Measurements from ENCODE around the gene MAB21L4.

Gene MAB21L4

DNA sequence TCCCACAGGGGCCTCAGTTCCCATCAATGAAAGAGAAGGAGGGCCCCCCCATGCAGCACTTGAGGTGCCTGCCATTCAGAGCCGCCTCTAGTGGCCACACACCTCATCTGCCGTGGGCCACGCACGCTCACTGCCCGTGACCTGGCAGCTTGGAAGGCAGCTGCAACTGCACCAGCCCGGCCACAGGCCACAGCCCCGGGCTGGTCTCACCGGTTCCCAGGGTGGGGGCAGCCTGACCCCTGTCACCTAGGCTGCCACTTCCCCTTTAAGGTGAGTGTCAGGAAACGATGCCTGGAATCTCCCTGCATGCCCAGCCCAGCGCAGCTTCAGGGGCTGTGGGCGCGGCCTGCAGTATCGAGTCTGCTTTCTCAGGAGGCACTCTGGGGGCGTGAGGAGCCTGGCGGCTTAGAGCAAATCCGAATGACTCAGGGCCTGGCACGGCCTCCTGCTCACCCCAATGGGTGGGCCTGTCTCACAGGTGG lies 2.6 kb downstream of the MAB21L4 start:
- DNase-seq = peak in 1 of 2 donors; percentile 38

DNA sequence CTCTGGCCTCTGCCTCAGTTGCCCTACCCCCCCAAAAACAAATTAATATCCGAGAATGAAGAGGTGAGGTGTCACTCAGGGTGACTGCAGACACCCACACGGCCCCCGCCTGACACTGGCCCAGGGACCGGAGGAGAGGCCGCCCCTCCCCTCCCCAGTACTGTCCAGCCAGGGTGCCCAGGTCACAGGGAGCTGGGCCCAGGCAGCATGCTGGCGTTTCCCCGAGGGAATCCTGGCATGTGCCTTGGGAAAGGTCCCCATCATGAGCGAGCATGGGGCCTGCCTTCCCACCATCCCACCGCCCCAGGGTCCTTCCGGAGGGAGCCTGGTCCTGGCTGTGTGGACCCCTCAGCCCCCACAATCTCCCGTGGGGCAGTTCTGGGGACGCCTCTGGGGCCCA lies 3.0 kb downstream of the MAB21L4 start:
- no peak for DNase-seq

DNA sequence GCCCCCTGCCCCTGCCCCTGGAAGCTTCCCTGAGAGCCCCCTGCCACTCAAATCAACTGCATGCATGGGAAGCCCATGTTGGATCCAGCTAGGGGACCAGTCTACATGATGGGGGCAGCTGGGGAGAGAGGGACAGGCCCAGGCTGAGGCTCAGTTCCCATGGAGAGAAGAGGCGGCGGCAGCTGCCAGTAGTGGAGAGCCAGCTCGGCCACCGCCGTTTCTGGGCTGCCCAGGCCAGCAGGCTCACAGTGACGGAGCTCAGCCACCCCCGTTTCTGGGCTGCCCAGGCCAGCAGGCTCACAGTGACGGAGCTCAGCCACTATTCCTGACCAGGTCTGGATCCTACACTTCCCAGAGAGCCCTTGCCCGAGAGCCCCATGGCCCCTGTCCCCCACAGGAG lies 3.6 kb downstream of the MAB21L4 start:
- no peak for DNase-seq

DNA sequence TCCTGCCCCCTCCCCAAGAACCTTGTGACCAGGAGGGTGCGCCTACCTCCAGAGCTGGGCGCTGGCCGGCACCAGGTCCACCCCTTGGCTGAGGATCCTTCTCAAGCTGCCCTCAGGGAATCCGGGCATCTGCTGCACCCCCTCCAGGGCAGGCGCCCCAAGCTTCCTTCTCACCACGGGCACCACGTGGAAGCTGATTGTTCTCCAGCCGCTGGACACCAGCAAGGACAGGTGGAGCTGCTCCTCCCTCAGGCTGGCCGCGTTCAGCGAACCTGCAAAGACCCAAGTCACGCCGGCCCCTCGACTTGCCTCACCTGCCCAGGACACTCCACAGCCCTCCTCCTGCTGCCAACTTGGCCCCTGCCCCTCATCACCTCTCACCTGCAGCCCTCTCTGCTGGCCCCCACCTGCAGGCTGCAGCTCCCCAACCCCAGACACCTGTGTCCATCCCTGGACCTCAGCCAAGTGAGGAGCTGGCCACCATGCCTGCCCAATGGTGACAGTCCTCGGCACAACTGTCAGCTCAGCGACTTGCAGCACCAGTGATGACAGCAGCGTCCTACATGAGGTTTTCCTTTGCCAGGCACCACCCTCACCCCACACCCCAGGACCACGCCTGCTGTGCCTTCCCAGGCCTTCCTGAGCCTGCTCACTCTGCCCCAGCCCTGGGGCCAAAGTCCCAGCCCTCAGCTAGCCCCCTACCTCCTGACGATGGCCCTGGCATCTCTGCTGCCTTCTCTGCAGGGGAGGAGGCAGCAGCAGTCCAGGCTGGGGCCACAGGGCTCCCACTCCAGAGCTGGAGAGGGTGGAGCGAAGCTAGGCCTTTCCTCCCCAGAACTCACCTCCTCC lies 4.2 kb downstream of the MAB21L4 start:
- no peak for DNase-seq

DNA sequence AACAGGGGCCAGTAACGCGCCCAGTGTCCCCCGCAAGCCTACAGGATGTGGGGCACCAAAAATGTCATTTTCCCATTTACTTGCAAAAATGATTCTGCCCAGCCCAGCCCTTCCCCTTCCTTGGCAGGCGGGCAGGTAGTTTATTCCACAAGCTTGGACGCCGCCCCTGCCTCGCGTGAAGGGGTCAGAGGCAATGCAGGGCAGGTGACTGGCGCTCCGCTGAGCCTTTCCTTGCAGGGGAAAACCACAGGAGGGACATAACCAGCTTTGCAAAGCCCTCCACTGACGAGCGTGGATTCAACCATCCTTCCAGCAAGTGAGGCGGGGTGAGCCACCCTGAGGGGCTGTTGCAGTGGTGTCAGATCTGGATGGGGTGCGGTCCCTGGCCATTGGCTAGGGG lies 5.3 kb downstream of the MAB21L4 start:
- DNase-seq = no peak

DNA sequence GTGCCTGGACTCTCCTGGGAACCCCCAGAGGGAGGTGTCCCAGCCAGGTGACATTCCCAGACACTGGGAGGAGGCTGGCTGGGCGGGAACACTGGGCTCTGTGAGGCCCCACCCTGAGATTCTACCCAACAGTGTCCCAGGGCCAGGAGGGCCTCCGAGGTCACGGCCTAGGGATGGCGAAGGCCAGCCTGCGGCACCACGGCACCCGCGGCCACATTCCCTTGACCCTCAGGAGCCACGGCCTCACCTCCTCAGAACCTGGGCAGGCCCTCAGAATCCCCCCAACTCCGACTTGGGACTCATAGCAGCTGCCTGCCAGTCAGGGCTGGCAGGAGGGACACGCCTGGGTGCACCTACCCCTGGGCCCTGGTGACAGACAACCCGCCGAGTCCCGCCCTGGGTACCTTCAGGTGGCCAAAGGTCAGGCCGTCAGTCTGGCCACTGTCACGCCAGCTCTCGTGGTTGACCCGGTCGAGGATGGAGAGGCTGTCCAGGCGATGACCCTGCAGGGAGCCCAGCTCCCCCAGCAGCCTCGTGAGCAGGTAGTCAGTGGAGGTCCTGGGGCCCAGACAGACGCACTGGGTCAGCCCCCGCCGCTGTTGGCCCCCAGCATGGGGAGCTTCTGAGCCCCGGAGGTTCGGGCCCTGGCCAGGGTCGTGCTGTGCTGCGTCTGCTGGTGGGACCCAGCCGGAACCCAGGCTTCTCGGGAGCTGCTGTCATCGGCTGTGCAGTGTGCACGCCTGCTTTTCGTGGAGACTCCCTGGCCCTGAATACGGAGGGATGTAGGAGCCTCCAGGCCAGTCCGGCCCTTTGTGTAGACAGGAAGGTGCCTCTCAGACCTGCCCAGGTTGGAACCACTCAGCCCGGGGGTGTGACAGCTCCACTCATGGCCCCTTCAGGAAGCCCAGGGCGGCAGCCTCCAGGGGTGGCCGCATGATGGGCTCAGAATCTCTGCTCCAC lies 6.1 kb downstream of the MAB21L4 start:
- DNase-seq = no peak

DNA sequence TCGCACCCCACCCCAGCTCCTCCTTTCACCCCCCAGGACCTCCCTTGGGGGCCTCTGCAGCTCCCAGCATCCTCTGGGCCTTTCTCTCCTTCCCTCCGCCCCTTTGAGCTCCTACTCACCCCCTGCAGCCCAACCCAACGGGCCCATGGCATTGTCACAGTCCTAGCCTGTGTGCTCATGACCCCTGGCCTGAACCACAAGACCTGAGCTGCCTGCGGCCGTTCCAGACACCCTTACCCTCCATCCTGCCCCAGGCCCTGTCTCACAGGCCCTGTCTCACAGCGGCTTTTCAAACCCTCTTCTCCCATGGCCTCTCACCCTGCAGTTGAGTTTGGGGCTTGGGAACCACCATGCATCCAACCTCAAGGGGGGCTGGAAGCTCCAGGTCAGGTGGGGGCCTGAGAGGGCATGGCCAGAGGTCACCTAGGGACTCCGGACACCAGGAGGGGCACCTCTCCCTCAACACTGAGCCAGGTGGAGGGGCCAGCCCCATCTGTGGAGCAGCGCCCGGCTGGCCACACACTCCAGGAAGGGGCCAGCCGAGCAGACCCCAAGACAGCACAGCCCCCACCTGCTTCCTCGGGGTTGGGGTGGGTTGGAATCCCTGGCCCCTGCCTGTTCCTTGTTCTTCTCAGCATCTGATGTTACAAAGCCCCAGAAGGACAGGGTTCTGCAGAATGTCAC lies 6.9 kb downstream of the MAB21L4 start:
- no peak for DNase-seq

DNA sequence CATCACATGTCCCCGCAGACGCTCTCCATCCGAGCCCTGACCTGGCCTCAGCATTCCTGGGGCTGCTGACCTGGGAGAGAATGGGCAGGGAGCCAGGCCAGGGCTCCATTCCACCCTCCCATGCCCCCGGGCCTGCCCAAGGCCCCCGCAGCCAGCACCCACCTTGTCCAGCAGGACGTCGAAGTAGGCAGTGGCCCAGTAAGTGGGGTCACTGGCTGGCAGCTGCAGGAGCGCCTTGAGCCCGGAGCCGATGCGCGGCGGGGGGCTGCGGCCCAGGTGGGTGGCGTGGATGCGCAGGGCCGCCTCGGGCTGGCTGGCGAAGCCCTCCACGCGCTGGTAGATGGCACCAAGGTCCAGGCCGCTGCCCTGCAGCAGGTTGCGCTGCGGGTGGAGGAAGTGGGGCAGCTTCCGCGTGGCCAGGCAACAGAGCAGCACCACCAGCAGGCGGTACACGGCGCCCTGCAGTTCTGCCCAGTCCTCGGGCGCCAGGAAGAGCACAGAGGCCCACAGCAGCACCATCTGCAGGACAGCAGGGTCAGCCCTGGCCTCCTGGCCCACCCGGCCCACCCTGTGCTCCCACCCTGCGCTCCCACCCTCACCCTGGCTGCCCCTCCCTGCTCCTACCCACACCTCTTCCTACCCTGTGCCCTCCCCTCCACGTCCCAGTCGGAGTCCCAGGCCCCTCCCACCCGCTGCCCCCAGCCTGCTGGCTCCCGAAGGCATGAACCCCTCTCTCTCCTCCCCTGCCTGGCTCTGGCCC lies 7.6 kb downstream of the MAB21L4 start:
- DNase-seq = no peak

DNA sequence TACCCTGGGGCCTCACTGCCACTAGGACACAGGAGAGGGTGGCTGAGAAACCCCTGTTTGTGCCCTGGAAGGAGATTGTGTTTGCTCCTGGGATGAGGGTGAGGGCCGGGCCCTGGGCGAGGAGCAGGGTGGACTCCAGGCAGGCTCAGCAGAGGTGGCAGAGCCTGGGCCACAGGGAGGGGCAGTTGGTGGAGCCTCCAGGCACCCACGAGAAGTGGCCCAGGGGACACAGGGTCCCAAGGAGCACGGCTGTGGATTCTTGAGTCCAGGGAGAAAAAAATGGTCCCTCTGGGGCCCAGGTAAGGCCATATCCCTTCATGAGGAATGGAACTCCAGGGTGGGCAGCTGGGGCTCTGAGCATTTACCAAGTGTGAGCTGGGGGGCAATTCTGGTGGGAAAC lies 8.3 kb downstream of the MAB21L4 start:
- no peak for DNase-seq

DNA sequence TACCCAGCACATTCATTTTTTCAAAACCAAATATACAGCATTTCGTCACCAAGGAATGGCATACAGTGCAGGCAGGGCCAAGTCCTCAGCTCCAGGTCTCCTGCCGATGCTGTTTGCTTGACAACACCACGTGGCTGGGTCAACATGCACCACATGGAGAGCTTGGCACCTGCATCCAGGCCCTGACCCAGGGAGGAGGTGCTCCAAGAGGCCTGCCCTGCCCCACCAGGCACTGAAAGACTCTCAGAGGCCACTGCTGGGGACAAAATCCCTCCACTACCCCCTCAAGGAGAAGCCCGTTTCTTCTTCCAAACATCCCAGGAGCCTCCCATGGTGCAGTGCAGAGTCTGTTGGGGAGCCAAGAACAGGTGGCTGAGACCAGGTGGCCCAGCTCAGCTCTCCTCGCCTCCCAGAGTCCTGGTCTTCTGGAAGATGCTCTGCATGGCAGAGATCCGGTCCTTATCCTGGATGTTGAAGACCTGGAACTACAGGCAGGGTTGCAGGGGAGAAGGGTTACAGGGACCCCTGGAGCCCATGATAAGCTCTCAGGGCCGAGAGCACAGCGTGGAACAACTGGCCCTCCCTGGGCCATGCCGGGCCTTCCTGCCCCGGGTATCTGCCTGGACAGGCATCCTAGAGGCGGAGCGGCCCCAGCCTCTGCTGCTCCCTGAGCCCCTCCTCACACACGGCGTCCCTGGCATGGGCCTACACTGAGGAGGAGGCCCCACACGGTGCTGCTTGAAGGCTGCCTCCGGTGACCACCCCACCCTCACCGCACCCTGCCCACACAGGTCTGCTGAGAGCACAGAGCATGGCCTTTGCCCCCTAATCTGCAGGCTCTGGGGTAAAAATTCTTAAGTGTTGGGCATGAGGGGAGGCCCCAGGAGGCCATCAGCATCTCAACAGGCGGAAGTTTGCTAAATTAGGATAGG lies 9.0 kb downstream of the MAB21L4 start:
- DNase-seq = no peak

DNA sequence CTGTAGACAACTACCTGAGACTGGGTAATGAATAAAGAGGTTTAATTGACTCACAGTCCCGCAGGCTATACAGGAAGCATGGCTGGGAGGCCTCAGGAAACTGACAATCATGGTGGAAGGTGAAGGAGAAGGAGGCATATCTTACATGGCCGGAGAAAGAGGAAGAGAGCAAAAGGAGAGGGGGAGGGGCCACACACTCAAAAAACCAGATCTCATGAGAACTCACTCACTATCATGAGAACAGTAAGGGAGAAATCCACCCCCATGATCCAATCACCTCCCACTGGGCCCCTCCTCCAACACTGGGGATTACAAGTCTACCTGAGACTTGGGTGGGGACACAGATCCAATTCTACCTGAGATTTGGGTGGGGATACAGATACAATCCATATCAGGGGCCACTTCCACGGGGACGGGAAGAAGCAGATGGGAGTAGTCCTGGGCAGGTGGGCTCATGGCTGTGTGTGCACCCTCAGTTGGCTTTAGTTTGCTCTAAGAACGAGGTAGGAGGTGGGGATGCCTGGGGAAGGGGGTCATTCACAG lies 9.9 kb downstream of the MAB21L4 start:
- DNase-seq = no peak

DNA sequence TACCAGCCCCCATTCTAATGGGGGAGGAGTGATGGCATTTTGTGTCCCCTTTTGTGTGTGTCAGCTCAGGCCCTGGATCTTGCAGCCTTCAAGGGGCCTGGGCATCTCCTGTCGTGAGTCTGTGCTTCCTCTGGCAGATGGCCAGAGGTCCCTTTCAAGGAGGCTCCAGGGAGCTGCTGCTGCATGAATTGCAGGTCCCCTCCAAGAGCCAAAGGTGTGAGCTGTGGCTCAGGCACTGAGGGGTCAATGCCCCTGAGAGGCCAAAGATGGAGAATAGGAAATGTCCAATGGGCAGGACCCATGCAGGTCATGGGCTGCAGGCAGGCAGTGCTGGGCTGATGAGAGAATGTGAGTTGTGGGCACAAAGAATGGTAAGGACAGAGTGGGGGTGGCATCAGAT lies 10.4 kb downstream of the MAB21L4 start:
- DNase-seq = no peak

DNA sequence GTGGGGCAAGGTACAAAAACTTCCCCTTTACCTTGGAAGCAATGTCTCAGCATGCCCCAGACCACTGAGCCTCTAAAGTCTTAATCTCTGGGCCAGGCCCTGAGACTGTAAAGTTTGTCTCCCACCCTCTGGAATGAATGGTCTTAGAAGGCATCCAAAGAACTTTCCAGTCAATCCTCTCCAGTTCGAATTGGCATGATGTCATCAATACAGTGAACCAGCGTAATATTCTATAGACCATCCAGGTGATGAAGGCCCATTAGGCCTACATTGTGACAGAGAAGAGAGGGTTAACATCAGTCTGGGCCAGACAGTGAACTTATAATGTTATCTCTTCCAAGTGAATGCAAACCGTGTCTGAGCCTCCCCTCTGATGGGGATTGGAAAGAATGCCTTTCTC lies 11.2 kb downstream of the MAB21L4 start:
- no peak for DNase-seq

DNA sequence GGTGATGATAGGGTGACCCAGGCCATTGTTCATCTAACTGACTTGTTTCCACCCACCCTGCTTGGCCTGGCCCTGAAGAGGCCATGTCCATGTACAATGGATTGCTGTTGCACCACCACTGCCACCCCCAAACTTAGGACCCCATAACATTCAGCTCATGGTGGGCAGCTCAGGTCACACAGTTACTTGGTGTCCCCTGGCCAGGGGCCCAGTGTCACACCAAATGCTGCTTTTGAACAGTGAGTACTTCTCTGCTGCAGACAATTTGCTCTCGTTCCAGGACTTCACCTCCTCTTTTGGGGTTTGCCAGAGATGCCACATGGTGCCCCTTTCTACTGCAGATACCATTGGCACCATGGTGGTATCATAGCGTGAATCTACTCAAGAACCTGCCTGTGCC lies 11.7 kb downstream of the MAB21L4 start:
- DNase-seq = no peak

DNA sequence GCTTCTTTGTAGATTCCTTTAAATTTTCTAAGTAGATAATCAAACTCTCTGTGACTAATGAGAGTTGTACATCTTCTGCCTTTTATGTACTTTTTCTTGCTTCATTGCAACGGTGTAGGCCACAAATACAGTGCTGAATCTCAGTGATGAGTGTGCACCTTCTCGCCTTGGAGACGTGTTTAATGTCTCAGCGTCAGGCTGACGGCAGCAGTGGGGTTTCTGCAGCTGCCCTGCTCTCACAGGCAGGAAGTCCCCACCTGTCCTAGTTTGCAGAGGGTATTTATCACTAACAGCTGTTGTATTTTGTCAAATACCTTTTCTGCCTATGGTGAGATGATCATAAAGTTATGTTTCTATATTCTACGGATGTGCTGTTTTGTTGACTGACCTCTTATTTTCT lies 14.0 kb downstream of the MAB21L4 start:
- DNase-seq = no peak

DNA sequence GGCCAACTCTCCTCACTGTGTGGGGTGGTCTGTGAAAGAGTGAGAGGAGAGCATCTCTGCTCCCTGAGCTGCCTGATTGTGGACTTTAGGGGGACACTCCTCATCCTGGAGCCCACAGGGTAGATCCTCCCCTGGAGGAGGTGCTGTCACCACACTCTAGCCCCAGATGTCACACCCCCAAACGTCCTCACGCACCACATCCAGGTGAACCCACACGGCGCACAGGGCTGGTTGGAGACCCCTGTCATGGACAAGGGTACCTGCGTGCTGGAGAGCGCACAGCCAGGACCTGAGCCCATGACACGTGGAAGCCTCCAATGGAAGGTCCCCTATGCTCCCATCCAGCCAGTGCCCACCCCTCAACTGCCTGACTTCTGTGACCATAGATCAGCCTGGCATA lies 16.9 kb downstream of the MAB21L4 start:
- DNase-seq = no peak

DNA sequence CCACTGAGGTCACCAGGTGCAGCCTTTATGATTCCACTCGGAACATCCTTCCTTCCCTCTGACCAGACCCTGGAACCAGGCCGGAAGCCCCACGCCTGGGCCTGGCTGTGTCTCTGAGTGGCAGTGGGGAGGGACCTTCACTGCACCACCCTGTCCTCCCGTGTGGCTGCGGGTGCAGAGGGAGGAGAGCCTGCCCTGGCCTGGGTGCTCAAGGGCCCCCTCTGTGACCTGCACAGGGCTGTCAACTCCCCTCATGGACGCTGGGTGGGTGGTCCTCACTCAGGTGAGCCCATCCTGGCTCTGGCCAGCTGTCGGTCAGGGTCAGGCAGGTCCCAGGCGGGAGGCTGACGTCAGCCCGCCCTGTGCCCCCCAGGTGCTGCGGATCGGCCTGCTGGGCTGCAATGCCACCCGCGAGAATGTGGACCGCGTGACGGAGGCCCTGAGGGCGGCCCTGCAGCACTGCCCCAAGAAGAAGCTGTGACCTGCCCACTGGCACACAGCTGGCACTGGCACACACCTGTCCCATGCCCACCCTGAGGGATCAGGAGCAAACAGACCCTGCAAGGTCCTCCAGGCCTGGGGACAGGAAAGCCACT lies 17.5 kb downstream of the MAB21L4 start:
- DNase-seq = no peak

DNA sequence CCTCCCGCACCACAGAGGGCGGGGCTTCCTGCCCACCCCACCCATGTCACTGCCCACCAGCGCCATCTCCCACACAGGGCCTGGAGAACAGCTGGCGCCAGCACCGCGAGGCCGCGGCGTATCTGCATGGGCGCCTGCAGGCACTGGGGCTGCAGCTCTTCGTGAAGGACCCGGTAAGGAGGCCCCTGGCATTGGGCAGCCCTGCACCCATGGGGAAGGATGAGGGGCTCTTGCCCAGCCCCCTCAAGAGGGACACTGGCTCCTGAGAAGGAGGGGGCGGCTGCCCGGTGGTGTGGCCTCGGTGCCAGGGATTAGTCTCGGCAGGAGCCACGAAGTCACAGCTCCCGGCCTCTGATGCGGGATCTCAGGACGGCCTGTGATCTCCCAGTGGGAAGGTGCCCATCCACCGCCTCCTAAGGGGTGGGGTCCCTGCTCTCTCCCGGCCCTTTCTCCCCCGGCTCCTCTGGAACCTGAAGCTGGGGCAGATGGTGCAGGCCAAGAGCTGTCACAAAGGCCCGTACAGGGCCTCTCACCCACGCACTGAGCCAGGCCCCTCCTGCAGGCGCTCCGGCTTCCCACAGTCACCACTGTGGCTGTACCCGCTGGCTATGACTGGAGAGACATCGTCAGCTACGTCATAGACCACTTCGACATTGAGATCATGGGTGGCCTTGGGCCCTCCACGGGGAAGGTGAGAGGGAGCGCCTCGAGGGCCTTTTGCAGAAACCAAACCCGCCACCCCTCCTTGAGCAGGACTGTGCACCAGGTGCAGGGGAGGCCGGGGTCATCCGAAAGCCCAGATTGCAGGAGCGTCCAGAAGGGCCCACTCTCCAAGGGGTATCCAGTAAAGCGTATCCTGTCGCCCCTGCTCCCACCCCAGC lies 18.3 kb downstream of the MAB21L4 start:
- no peak for DNase-seq

DNA sequence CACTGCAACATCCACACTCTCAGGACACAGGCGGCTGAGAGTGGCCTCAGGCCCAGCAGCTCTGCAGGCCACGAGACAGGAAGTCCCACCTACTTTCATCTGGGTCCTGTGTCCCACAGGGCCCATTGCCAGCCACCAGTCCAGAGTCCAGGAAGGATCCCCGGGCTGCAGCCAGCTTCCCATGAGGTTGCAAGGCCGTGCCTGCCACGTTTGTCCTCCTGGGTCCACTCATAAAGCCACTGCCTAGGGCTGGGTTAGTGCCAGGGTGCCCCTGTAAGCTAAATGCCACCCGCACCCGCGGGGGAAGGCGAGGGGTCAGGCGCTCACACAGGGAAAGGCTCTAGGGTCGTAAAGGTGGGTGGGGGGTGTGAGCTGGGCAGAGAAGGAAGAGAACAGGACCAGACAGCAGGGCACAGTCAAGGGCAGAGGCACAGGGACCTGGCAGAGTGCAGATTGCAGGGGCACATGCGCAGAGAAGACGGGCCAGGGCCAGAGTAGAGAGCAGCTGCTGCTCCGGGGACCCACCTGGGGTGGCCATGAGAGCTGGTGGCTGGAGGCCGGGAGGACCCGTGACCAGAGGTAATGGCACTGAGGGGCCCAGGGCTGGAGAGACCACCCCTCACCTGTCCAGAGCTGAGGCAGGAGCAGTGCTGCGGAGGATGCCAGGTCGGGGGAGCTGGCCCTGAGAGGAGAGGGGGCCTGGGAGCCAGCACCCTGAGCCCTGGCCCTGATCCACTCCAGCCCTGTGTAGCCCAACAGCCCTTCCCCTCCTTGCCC lies 19.3 kb downstream of the MAB21L4 start:
- DNase-seq = no peak
